ENCODE measurements around the gene NLRC4.
"Not testable (repeated sequence)": the region's sequence is repeated elsewhere in the genome, so short reads cannot be mapped to it uniquely, and the experiment has no call there.

Gene NLRC4

DNA sequence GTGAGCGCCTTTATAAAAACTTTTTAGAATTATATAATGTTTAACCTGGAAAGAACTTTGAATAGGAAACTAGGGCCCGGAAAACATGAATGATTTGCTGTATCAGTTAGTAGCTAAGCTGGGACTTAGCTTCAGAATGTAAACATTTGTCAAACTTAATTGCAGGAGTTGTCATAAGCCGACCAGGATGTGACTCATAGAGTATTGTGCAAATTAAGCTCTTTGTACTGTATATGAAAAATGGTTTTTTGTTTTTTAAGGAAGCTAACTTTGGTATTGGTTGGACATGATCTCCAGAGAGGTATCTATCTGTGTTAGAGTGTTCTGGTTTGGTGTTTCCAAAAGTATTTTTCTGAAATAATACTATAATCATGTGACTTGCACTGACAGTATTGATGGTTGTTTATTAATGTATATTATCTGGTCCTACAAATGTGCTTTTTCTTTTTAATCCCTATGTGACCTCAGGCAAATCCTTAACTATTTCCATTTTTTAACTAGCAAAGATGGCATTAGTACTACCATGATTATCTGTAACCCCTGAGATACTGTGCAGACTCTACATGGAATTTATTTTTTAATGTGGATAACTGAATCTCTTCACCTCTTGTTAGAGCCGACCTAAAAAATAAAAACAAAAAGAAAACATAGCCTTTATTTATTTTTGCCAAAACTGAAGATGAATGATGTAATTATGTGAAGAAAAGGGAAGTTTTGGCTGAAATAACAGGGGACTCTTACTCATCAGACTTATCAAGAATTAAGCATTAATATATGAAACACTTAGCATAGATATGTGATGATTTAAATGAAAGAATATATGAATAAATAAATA is 24.7 kb upstream of the NLRC4 start:
- no peak overlapping the region for H3K4me3 ChIP-seq (ENCODE audit: low read depth, low read length)
- peak; percentile 77 for DNase-seq (ENCODE audit: low read depth)
- TF ChIP-seq POLR2A (IDR thresholded peaks at IDR 0.05; ENCODE audit: extremely low read depth, insufficient read length), result no peak

DNA sequence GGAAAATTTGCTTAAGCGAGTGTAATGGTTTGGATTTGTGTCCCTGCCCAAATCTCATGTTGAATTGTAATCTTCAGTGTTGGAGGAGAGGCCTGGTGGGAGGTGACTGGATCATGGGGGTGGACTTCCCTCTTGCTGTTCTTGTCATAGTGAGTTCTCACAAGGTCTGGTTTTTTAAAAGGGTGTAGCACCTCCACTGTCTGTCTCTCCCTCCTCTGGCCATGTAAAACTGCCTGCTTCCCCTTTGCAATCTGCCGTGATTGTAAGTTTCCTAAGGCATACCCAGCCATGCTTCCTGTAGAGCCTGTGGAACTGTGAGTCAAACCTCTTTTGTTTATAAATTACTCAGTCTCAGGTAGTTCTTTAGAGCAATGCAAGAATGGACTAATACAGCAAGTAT is 19.6 kb upstream of the NLRC4 start:
- TF ChIP-seq, protein P1, sequence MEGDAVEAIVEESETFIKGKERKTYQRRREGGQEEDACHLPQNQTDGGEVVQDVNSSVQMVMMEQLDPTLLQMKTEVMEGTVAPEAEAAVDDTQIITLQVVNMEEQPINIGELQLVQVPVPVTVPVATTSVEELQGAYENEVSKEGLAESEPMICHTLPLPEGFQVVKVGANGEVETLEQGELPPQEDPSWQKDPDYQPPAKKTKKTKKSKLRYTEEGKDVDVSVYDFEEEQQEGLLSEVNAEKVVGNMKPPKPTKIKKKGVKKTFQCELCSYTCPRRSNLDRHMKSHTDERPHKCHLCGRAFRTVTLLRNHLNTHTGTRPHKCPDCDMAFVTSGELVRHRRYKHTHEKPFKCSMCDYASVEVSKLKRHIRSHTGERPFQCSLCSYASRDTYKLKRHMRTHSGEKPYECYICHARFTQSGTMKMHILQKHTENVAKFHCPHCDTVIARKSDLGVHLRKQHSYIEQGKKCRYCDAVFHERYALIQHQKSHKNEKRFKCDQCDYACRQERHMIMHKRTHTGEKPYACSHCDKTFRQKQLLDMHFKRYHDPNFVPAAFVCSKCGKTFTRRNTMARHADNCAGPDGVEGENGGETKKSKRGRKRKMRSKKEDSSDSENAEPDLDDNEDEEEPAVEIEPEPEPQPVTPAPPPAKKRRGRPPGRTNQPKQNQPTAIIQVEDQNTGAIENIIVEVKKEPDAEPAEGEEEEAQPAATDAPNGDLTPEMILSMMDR (IDR thresholded peaks at IDR 0.05; ENCODE audit: low read depth, low read length), result no peak
- TF ChIP-seq, protein P2, sequence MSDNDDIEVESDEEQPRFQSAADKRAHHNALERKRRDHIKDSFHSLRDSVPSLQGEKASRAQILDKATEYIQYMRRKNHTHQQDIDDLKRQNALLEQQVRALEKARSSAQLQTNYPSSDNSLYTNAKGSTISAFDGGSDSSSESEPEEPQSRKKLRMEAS (IDR thresholded peaks at IDR 0.05; ENCODE audit: low read depth, low read length), result no peak
- no peak for TF ChIP-seq MYC (IDR thresholded peaks at IDR 0.05; ENCODE audit: low read depth, low read length)
- TF ChIP-seq POLR2A (IDR thresholded peaks at IDR 0.05; ENCODE audit: extremely low read depth, insufficient read length), result no peak
- peak; percentile 28 for DNase-seq (ENCODE audit: low read depth)

DNA sequence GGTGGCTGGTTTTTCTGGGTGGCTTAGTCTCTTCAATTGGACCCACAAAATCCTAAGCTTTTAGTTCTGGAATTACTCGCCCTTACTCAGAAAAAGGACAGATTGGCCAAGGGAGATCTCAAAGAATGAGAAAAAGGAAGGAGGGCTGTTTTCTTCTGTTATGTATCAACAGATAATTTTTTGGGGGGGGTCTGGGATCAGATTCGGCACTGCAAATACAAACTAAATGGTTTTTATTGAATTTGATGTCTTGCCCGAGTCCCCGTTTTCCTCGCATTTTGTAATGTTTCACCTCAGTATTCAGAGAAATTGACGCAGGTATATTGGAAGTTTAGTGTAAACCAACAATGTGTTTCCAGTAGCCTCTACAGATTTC is 13.8 kb upstream of the NLRC4 start:
- no peak for TF ChIP-seq MYC (IDR thresholded peaks at IDR 0.05; ENCODE audit: low read depth, low read length)
- TF ChIP-seq, protein P2 (IDR thresholded peaks at IDR 0.05; ENCODE audit: low read depth, low read length), result no peak
- TF ChIP-seq, protein P1 (IDR thresholded peaks at IDR 0.05; ENCODE audit: low read depth, low read length), result no peak
- TF ChIP-seq POLR2A (IDR thresholded peaks at IDR 0.05; ENCODE audit: extremely low read depth, insufficient read length), result no peak
- H3K4me3 ChIP-seq (ENCODE audit: low read depth, low read length), result peak overlapping the region; percentile 95
- DNase-seq (ENCODE audit: low read depth), result no peak

More for the DNA sequence above, 19.6 kb upstream of the NLRC4 start:
- no peak overlapping the region for H3K4me3 ChIP-seq (ENCODE audit: low read depth, low read length)

DNA sequence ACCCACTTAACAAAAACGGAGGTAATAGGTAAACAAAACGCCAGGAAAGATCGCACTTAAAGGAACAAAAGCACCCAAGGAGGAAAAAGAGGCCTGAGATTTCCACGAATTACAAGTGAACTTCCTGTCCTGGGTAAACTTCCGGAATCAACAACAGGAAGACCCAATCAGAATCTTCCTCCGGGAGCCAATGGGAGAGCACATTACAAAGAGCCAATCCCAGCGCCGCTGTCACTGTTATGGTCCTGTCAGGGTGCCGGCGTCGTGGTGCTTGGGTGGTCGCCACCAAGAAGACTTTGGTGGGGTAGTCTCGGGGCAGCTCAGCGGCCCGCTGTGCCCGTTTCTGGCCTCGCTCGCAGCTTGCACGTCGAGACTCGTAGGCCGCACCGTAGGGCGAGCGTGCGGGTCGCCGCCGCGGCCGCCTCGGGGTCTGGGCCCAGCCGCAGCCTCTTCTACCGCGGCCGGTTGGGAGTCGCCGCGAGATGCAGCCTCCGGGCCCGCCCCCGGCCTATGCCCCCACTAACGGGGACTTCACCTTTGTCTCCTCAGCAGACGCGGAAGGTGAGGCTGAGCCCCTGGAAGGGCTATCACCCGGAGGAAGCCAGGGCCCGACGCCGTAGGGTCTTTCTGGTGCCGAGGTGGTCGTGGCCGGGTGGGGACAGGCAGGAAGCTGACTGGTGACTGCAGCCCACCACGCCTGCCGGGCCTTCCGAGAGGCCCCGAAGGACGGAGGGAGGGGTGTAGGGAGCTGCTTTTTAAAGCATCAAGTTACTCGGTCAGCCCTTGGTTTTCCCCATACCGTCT is 13.2 kb upstream of the NLRC4 start, which contains the start of gene YIPF4:
TSS of gene YIPF4 (plus strand) at position 231 of the 804 bp plus-strand sequence. CDS start at position 483, 252 bp downstream.
- peak within 1 kb of the TSS; percentile 95 for H3K4me3 ChIP-seq (ENCODE audit: low read depth, low read length)
- TF ChIP-seq MYC (IDR thresholded peaks at IDR 0.05; ENCODE audit: low read depth, low read length), result peak; percentile 64
- TF ChIP-seq, protein P2 (IDR thresholded peaks at IDR 0.05; ENCODE audit: low read depth, low read length), result peak; percentile 74
- TF ChIP-seq, protein P1 (IDR thresholded peaks at IDR 0.05; ENCODE audit: low read depth, low read length), result no peak
- peak; percentile 46 for TF ChIP-seq POLR2A (IDR thresholded peaks at IDR 0.05; ENCODE audit: extremely low read depth, insufficient read length)
- DNase-seq (ENCODE audit: low read depth), result peak; percentile 95

DNA sequence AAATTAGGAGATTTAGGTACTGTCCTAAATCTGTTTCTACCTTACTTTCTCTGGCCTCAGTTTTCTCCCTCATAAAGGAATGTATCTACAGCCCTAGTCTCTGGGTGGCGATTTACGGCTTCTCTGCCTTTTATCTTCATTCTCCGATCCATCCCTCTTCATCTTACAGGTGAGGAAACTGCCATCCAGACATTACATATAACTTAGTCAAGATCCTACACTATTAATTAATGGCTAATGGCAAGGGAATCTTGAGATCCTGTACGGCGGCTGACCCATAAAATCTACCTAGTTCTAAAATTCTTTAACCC is 12.6 kb upstream of the NLRC4 start:
- TF ChIP-seq, protein P1 (IDR thresholded peaks at IDR 0.05; ENCODE audit: low read depth, low read length), result no peak
- TF ChIP-seq, protein P2 (IDR thresholded peaks at IDR 0.05; ENCODE audit: low read depth, low read length), result no peak
- TF ChIP-seq POLR2A (IDR thresholded peaks at IDR 0.05; ENCODE audit: extremely low read depth, insufficient read length), result no peak
- TF ChIP-seq MYC (IDR thresholded peaks at IDR 0.05; ENCODE audit: low read depth, low read length), result no peak

DNA sequence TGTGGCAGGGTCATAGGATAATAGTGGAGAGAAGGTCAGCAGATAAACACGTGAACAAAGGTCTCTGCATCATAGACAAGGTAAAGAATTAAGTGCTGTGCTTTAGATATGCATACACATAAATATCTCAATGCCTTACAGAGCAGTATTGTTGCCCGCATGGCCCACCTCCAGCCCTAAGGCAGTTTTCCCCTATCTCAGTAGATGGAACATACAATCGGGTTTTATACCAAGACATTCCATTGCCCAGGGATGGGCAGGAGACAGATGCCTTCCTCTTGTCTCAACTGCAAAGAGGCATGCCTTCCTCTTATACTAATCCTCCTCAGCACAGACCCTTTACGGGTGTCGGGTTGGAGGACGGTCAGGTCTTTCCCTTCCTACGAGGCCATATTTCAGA is 11.1 kb upstream of the NLRC4 start:
- H3K4me3 ChIP-seq (ENCODE audit: low read depth, low read length); DNase-seq (ENCODE audit: low read depth): not testable (repeated sequence)

More for the DNA sequence above, 12.6 kb upstream of the NLRC4 start:
- DNase-seq (ENCODE audit: low read depth), result no peak
- H3K4me3 ChIP-seq (ENCODE audit: low read depth, low read length), result peak overlapping the region; percentile 95

Measured in NB4 (cell line).